Activated CD8-positive, alpha-beta T cell treated with anti-CD3 and anti-CD28 coated beads, Interleukin-2, amount 10 ng/mL, durations not matched to agents 7 days and 5 days (primary cell): Measurements from ENCODE around the gene ZFYVE26. TPM values are rescaled to one million over a fixed set of nuclear protein-coding genes. Genes with fewer than 3 reads are reported as not detected.
"Not testable (repeated sequence)": the region's sequence is repeated elsewhere in the genome, so short reads cannot be mapped to it uniquely, and the experiment has no call there.

Source experiments
- ATAC-seq: fragments of 150-1000 bp; cut with Tn5 transposase; one replicate; pipeline ENCODE4 v1.10.0; 2021; ENCODE audit warnings: moderate library complexity
- CTCF ChIA-PET: fragments of 350-600 bp; sonication (Branson Sonifier 250); formaldehyde crosslinking; loops from one replicate; lab custom pipeline; 2021; ENCODE audit warnings: antibody characterized with exemption; lab: Charles Lee
- POLR2A ChIA-PET: fragments of 350-600 bp; sonication (Branson Sonifier 250); formaldehyde crosslinking; loops from one replicate; lab custom pipeline; 2021; ENCODE audit warnings: antibody characterized with exemption; lab: Charles Lee
- DNase-seq: peaks from one replicate; pipeline ENCODE4 v3.0.0-alpha.2; 2020
- H3K27ac Mint-ChIP-seq: one replicate; pipeline ENCODE4 v1.8.0; 2021; ENCODE audit warnings: mild to moderate bottlenecking, mixed read lengths
- H3K27me3 Mint-ChIP-seq: one replicate; pipeline ENCODE4 v1.8.0; 2021; ENCODE audit warnings: low read depth, mixed read lengths
- H3K36me3 Mint-ChIP-seq: one replicate; pipeline ENCODE4 v1.8.0; 2021; ENCODE audit warnings: low read depth, mixed read lengths
- H3K4me1 Mint-ChIP-seq: one replicate; pipeline ENCODE4 v1.8.0; 2021; ENCODE audit warnings: low read depth, mixed read lengths
- H3K4me3 Mint-ChIP-seq: one replicate; pipeline ENCODE4 v1.8.0; 2021; ENCODE audit warnings: mild to moderate bottlenecking, mixed read lengths
- H3K9me3 Mint-ChIP-seq: one replicate; pipeline ENCODE4 v1.8.0; 2022; ENCODE audit warnings: mixed read lengths; ENCODE audit not compliant: insufficient read depth
- total RNA-seq, 2 experiments: library from RNA; stranded (reverse); gene quantifications; one replicate each; pipeline ENCODE4 v1.2.3, GENCODE V29; 2021

Gene ZFYVE26
- total RNA-seq, 2 experiments from 2014 or later: 22.6 to 22.9 TPM

DNA sequence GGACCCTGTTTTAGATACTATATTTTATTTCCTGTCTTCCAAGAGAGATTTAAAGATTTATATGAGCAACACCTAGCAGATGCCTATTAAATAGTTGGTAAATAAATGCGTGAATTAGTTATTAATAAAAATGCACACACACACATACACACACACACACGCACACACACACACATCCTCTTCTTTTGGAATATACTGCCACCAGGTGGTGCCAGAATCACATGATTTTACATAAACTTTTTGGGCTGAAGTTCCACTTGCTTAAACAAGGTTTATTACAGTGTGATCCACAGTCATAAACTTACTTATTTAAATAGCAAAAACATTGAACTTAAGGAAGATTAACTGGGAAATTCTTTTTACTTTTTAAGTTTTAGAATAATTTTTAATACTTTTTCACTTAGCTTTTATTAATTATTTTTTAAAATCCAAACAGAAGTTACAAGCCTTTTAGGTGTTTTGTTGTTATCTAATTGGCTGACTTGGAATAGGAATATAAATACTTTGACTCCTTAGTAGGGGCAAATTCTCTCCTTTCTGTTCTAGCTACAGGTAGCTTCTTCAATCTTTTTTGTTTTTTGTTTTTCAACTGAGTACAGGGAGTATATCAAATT lies 20.7 kb upstream of the ZFYVE26 start:
- Mint-ChIP-seq H3K4me1 (no peaks in the 10 kb centered on the region), H3K27ac (no peak overlapping the region), H3K9me3 (no peaks in the 10 kb centered on the region), H3K36me3 (peaks cover 11% of the 10 kb centered on the region), H3K4me3 (no peak overlapping the region), H3K27me3 (no peaks in the 10 kb centered on the region)
- ChIA-PET POLR2A (no interaction called here), CTCF (interaction anchor here (1.1 to 1.9 kb wide), 6 partner anchors 10 to 982 kb away, joined by 3 to 6 read pairs (median 4); no protein-coding TSS in a partner anchor)
- ATAC-seq (no peak), DNase-seq (peak; percentile 60)

DNA sequence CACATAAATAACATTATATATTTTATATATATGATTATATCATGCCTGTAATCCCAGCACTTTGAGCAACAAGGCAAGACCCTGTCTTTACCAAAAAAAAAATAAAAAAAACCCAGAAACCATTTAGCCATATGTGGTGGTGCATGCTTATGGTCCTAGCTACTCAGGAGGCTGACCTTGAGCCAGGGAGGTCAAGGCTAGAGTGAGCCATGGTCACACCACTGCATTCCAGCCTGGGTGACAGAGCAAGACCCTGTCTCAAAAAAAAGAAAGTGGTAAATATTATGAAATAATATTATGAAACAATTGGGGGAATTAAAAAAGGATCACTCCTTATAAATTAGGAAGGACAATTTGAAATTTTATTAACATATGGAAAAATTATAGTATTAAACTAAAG lies 19.2 kb upstream of the ZFYVE26 start:
- no peaks in the 10 kb centered on the region for H3K9me3 Mint-ChIP-seq
- H3K27me3 Mint-ChIP-seq: no peaks in the 10 kb centered on the region
- H3K27ac Mint-ChIP-seq: no peak overlapping the region
- no peaks in the 10 kb centered on the region for H3K4me1 Mint-ChIP-seq
- no peak for ATAC-seq
- CTCF ChIA-PET: interaction anchor here (1.1 kb wide), 1 partner anchor 46 kb away, joined by 3 read pairs; no protein-coding TSS in a partner anchor
- no peak for DNase-seq
- no peak overlapping the region for H3K4me3 Mint-ChIP-seq
- peaks cover 13% of the 10 kb centered on the region for H3K36me3 Mint-ChIP-seq
- POLR2A ChIA-PET: interaction anchor here (0.5 kb wide), 1 partner anchor 67 kb away, joined by 6 read pairs; no protein-coding TSS in a partner anchor

DNA sequence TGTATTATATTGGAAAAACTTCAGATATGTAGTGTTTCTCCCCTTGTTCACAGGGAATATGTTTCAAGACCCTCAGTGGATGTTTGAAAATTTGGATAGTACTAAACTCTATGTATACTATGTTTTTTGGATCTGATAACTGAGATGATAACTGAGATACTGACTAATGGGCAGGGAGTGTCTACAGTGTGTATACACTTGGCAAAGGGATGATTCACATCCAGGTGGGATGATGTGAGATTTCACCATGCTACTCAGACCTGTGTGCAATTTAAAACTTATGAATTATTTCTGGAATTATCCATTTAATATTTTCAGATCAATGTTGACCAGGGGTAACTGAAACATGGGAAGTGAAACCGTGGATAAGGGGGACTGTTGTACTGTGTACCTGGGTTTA lies 17.0 kb upstream of the ZFYVE26 start:
- CTCF ChIA-PET: no interaction called here
- no peaks in the 10 kb centered on the region for H3K9me3 Mint-ChIP-seq
- no peak overlapping the region for H3K27ac Mint-ChIP-seq
- no peak overlapping the region for H3K4me3 Mint-ChIP-seq
- no peaks in the 10 kb centered on the region for H3K27me3 Mint-ChIP-seq
- POLR2A ChIA-PET: interaction anchor here (0.6 kb wide), 1 partner anchor 459 kb away, joined by 4 read pairs; no protein-coding TSS in a partner anchor
- no peak for ATAC-seq
- H3K4me1 Mint-ChIP-seq: no peaks in the 10 kb centered on the region
- DNase-seq: no peak
- H3K36me3 Mint-ChIP-seq: peaks cover 18% of the 10 kb centered on the region

DNA sequence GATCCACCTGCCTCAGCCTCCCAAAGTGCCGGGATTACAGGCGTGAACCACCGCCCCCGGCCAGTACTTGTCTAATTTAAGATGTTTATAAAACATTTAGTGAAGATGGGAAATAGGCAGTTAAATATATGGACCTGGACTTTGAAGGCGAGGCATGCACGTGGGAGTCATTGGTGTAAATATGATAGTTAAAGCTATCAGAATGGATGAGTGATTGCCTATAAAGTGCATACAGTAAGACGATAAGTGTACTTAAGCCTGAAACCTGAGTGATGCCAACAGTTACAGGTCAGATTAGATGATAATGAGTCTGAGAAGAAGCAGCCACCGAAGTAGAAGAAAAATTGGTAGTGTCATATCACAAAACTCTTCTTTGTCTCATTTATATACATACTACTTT lies 14.7 kb upstream of the ZFYVE26 start:
- ChIA-PET POLR2A (no interaction called here), CTCF (no interaction called here)
- no peak for DNase-seq
- Mint-ChIP-seq H3K4me3 (no peak overlapping the region), H3K36me3 (peaks cover 30% of the 10 kb centered on the region), H3K9me3 (no peaks in the 10 kb centered on the region), H3K27ac (no peak overlapping the region), H3K4me1 (no peaks in the 10 kb centered on the region), H3K27me3 (no peaks in the 10 kb centered on the region)
- ATAC-seq: no peak

DNA sequence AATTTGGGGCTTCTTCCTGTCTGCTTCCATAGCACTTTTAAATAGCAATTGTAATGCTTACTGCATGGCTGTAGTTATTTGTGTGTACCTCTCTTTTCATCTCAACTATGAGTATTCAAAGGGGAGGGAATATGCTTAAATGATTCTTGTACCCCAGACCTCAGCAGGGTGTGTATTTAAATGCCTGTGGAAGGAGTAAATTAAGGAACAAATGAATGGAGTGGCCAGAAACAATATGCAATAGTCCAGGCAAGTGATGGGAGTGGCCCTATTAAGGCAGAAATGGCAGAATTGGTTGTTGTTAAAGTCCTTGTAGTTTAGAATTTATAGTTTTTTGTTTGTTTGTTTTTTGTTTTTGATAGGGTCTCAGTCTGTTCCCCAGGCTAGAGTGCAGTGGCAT lies 4.7 kb upstream of the ZFYVE26 start:
- H3K4me1 Mint-ChIP-seq: peaks cover 28% of the 10 kb centered on the region
- DNase-seq: no peak
- ATAC-seq: no peak
- no peak overlapping the region for H3K27ac Mint-ChIP-seq
- ChIA-PET CTCF (interaction anchor here (1.1 to 1.6 kb wide), 2 partner anchors 62 to 203 kb away, joined by 3 read pairs; no protein-coding TSS in a partner anchor), POLR2A (interaction anchor here (0.6 kb wide), 1 partner anchor 13 kb away, joined by 4 read pairs; no protein-coding TSS in a partner anchor)
- peaks cover 6% of the 10 kb centered on the region for H3K36me3 Mint-ChIP-seq
- peak overlapping the region; percentile 99 for H3K4me3 Mint-ChIP-seq
- H3K27me3 Mint-ChIP-seq: no peaks in the 10 kb centered on the region
- H3K9me3 Mint-ChIP-seq: no peaks in the 10 kb centered on the region

DNA sequence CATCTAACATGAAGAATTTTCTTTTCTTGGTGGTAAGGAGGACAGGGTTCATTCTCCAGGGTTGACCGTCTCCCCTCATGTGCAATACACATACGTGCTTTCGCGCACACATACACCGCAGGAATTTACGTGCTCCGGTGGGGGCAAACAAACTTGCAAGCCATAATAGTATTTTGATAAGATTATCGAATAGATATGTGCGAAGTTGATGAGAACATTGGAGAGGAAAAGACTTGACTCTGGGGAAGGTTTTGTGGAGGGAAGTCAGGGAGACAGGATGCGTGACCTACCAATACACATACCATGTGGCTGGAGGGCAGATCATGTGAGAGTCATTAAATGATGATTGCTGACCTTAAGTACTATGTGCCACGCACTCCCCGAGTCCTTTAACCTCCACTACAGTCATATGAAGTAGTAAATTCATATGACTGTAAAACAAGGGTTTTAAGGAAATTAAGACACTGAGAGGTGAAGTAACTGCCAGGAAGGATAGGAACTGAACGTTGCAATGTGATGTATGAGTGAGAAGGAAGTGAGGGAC lies 4.1 kb upstream of the ZFYVE26 start:
- ATAC-seq: no peak
- H3K27ac Mint-ChIP-seq: peak overlapping the region; percentile 96
- CTCF ChIA-PET: interaction anchor here (1.6 kb wide), 1 partner anchor 63 kb away, joined by 3 read pairs; no protein-coding TSS in a partner anchor
- peaks cover 3% of the 10 kb centered on the region for H3K36me3 Mint-ChIP-seq
- H3K4me1 Mint-ChIP-seq: peaks cover 32% of the 10 kb centered on the region
- DNase-seq: peak; percentile 30
- H3K4me3 Mint-ChIP-seq: peak overlapping the region; percentile 99
- H3K9me3 Mint-ChIP-seq: no peaks in the 10 kb centered on the region
- no peaks in the 10 kb centered on the region for H3K27me3 Mint-ChIP-seq
- POLR2A ChIA-PET: no interaction called here

DNA sequence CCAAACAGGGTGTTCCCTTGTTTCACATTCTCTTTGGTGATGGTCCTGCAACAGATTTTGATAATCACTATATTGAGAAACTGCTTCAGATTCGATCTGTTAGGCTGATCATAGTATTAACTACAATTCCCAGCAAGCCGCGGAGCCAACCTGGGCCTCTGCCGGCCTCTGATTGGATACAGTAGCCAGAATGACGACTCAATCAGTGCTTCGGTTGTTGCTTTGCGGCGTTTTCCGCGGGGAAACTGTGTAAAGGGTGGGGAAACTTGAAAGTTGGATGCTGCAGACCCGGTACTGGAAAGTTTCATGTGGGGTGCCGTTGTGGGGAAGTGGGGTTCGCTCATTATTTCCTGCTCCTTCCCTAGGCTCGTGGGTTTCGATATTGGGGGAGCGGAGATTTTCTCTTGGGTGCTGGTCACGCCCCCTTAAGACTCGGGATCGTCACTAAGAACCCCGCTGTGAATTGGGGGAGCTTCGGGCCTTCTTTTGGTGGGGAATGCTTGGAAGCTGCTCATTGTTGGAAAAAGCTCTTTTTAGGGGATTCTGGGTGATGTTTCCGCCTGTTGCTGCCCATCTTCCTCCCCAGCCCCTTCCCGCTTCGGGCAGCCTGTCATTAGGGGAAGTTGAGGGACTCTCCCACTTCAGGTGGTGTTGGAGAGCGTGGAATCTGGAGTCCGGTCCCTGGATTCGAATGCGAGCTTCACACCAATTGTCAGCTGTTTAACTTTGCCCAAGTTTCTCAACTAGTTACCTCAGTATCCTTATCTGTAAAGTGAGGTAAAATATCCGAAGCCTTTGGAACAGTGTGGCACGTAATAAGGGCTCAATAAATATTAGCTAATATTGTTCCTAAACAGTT lies 3.4 kb upstream of the ZFYVE26 start, which contains the start of gene RAD51B:
Gene RAD51B, plus strand, starts transcription at position 217 of the 859 bp plus-strand sequence.
- ChIA-PET CTCF (interaction anchor here (1.6 kb wide), 1 partner anchor 63 kb away, joined by 3 read pairs; no protein-coding TSS in a partner anchor), POLR2A (no interaction called here)
- DNase-seq: peak; percentile 92
- H3K9me3 Mint-ChIP-seq: no peaks in the 10 kb centered on the region
- H3K4me3 Mint-ChIP-seq: peak within 1 kb of the TSS; percentile 99
- no peaks in the 10 kb centered on the region for H3K27me3 Mint-ChIP-seq
- peaks cover 39% of the 10 kb centered on the region for H3K4me1 Mint-ChIP-seq
- peaks cover 3% of the 10 kb centered on the region for H3K36me3 Mint-ChIP-seq
- ATAC-seq: peak; percentile 77
- H3K27ac Mint-ChIP-seq: peak within 1 kb of the TSS; percentile 96

DNA sequence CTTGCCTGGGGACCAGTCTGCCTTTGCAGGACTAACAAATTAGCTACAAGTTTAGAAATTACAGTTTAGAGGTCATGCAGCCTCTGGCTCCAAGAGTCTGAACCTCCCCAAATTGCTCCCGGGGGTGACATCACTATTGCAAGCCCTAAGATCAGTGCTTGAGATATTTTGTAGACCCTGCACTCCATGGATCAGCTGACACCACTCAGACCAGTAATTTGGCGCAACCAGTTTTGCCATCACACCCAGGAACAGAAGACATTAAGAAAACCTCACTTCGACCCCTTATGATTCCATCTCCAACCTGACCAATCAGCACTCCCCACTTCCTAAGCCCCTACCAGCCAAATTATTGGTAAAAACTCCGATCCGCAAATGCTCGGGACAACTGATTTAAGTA lies 2.1 kb upstream of the ZFYVE26 start:
- POLR2A ChIA-PET, H3K36me3 Mint-ChIP-seq, DNase-seq, H3K9me3 Mint-ChIP-seq, H3K27me3 Mint-ChIP-seq, ATAC-seq: not testable (repeated sequence)
- peaks cover 46% of the 10 kb centered on the region for H3K4me1 Mint-ChIP-seq
- CTCF ChIA-PET: interaction anchor here (1.3 kb wide), 1 partner anchor 123 kb away, joined by 3 read pairs; the partner anchor contains the start of gene RDH11
- peak overlapping the region; percentile 99 for H3K4me3 Mint-ChIP-seq
- H3K27ac Mint-ChIP-seq: peak overlapping the region; percentile 58

DNA sequence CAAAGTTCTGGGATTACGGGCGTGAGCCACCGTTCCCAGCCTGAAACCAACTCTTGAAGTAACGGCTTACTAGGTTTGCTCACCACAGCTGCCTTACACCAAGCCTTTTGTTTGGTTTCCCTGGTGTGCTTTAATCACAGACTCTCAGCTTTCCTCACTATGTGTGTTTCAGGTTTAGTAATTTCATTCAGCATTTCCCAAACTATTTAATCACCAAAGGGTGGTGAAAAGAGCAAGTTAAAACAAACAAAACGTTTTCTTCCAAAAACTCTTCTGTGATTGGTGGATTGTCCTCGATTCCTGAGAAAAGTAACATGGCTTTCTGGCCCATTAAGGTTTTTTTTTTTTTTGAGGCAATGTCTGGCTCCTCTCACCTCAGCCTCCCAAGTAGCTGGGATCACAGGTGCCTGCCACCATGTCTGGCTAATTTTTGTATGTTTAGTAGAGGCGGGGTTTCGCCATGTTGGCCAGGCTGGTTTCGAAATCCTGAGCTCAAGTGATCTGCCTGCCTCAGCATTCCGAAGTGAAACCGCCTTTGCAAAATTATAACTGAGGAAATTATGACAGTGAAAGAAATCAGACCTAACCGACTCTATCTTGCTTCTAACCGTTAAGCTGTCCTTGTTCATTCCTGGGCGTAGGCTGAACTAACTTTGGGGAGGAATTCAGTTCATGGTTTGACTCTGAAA lies 1.5 kb upstream of the ZFYVE26 start:
- peak overlapping the region; percentile 99 for H3K4me3 Mint-ChIP-seq
- H3K27ac Mint-ChIP-seq: peak overlapping the region; percentile 58
- H3K4me1 Mint-ChIP-seq: peaks cover 47% of the 10 kb centered on the region
- no peak for DNase-seq
- POLR2A ChIA-PET: interaction anchor here (1.2 kb wide), 1 partner anchor 8 kb away, joined by 3 read pairs; no protein-coding TSS in a partner anchor
- no peaks in the 10 kb centered on the region for H3K27me3 Mint-ChIP-seq
- peaks cover 2% of the 10 kb centered on the region for H3K36me3 Mint-ChIP-seq
- CTCF ChIA-PET: interaction anchor here (1.3 kb wide), 1 partner anchor 122 kb away, joined by 3 read pairs; the partner anchor contains the start of gene RDH11
- no peaks in the 10 kb centered on the region for H3K9me3 Mint-ChIP-seq
- no peak for ATAC-seq

DNA sequence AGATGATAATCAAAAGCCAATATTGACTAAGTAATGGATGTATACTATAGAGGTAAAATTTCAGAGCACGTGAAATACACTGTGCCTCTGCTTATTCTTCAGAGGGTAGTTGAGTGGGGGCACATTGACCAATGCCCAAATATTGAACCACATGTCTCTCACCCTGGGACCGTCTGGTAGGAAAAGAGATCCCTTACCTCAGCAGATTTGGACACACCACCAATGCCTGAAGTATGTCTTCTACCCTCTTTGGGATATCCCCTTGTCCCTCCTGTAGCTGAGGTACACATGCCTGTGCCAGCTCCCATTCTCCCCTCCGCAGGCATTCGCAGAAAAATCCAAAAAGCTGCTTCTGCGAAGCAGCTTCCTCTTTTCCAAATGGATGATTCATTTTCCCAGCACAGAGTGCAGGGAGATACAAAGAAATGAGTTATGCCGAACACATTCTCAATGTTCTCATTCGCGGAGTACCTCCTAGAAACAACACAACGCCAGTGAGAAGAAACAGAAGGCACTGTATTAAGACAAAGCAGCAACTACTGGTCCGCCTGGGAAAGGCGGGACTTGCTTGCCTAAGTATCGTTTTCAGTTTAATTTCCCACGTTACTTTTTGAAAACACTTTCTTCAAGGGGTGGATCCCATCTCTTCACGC lies 691 bp downstream of the ZFYVE26 start:
- CTCF ChIA-PET: interaction anchor here (0.8 to 1.6 kb wide), 4 partner anchors 10 to 1001 kb away, joined by 3 to 5 read pairs (median 4); no protein-coding TSS in a partner anchor
- DNase-seq (no peak), ATAC-seq (no peak)
- Mint-ChIP-seq H3K36me3 (peaks cover 5% of the 10 kb centered on the region), H3K4me3 (peak overlapping the region; percentile 95), H3K27ac (peak overlapping the region; percentile 96), H3K4me1 (peaks cover 45% of the 10 kb centered on the region), H3K9me3 (no peaks in the 10 kb centered on the region), H3K27me3 (no peaks in the 10 kb centered on the region)
- POLR2A ChIA-PET: interaction anchor here (0.6 to 1.3 kb wide), 3 partner anchors 11 to 197 kb away, joined by 3 to 4 read pairs (median 3); no protein-coding TSS in a partner anchor
